ENCODE data around the gene CFAP119.

The CFAP119 gene

GRCh38 chr16:30738984-30739951 lies 22.6 kb downstream of the CFAP119 start:
- DNase-seq, result no peak

- DNase-seq, result no peak
Observed at GRCh38 chr16:30737794-30738648, 23.8 kb downstream of the CFAP119 start.

- DNase-seq, result no peak
Observed at GRCh38 chr16:30736995-30737793, 24.7 kb downstream of the CFAP119 start.

GRCh38 chr16:30731411-30731810 lies 30.5 kb downstream of the CFAP119 start:
- DNase-seq, result no peak

GRCh38 chr16:30728899-30729672 lies 32.8 kb downstream of the CFAP119 start:
- no peak for DNase-seq

- DNase-seq, result no peak
Observed at GRCh38 chr16:30728321-30728720, 33.5 kb downstream of the CFAP119 start.

- no peak for DNase-seq
Observed at GRCh38 chr16:30725418-30725792, 36.5 kb downstream of the CFAP119 start.

- no peak for DNase-seq
Observed at GRCh38 chr16:30724641-30725417, 37.0 kb downstream of the CFAP119 start.

GRCh38 chr16:30723725-30724355 lies 38.0 kb downstream of the CFAP119 start:
- no peak for DNase-seq

GRCh38 chr16:30722916-30723315 lies 38.9 kb downstream of the CFAP119 start:
- no peak for DNase-seq

GRCh38 chr16:30722443-30722842 lies 39.4 kb downstream of the CFAP119 start:
- no peak for DNase-seq

GRCh38 chr16:30721606-30722005 lies 40.3 kb downstream of the CFAP119 start:
- no peak for DNase-seq

- DNase-seq, result no peak
Observed at GRCh38 chr16:30721167-30721566, 40.7 kb downstream of the CFAP119 start.

- no peak for DNase-seq
Observed at GRCh38 chr16:30720694-30721093, 41.2 kb downstream of the CFAP119 start.

GRCh38 chr16:30720086-30720485 lies 41.8 kb downstream of the CFAP119 start:
- DNase-seq, result no peak

- no peak for DNase-seq
Observed at GRCh38 chr16:30715750-30716445, 46.0 kb downstream of the CFAP119 start.

GRCh38 chr16:30711712-30712111 lies 50.1 kb downstream of the CFAP119 start:
- no peak for DNase-seq

GRCh38 chr16:30710971-30711370 lies 50.9 kb downstream of the CFAP119 start:
- DNase-seq, result no peak

Measured in cortex of kidney (tissue), 1 donor.